Hepatocyte (in vitro differentiated cells): ENCODE data around the gene RPS14. TPM values are rescaled to one million over a fixed set of nuclear protein-coding genes. Genes with fewer than 3 reads are reported as not detected.

Source experiments
- DNase-seq: peaks from one replicate; pipeline ENCODE4 v3.0.0-alpha.2; 2016; ENCODE audit warnings: low spot score
- H2AFZ ChIP-seq: fragments of 200-600 bp; sonication (generic); 2 replicates; pipeline ENCODE4 v1.6.0; 2016; ENCODE audit warnings: antibody characterized with exemption, mild to moderate bottlenecking
- H3K27ac ChIP-seq: fragments of 200-600 bp; sonication (generic); 2 replicates; pipeline ENCODE4 v1.5.1; 2016; ENCODE audit warnings: mild to moderate bottlenecking
- H3K27me3 ChIP-seq: fragments of 200-600 bp; sonication (generic); 2 replicates; pipeline ENCODE4 v1.6.1; 2016
- H3K36me3 ChIP-seq: fragments of 200-600 bp; sonication (generic); replicated peaks from 2 replicates; pipeline ENCODE4 v1.5.1; 2016; ENCODE audit warnings: low read depth; ENCODE audit not compliant: insufficient read depth
- H3K4me1 ChIP-seq: fragments of 200-600 bp; sonication (generic); 2 replicates; pipeline ENCODE4 v1.5.1; 2016; ENCODE audit warnings: mild to moderate bottlenecking, moderate library complexity; ENCODE audit not compliant: insufficient read depth
- H3K4me2 ChIP-seq: fragments of 200-600 bp; sonication (generic); 2 replicates; pipeline ENCODE4 v1.6.0; 2016
- H3K4me3 ChIP-seq: fragments of 200-600 bp; sonication (generic); 2 replicates; pipeline ENCODE4 v1.5.1; 2016; ENCODE audit warnings: mild to moderate bottlenecking
- H3K79me2 ChIP-seq: fragments of 200-600 bp; sonication (generic); 2 replicates; pipeline ENCODE4 v1.6.0; 2017; ENCODE audit warnings: mild to moderate bottlenecking
- H3K9me2 ChIP-seq: fragments of 200-600 bp; sonication (generic); replicated peaks from 2 replicates; pipeline ENCODE4 v1.6.0; 2017; ENCODE audit warnings: mild to moderate bottlenecking; ENCODE audit not compliant: insufficient read depth
- H3K9me3 ChIP-seq: fragments of 200-600 bp; sonication (generic); 2 replicates; pipeline ENCODE4 v1.5.1; 2016; ENCODE audit warnings: low read depth, mild to moderate bottlenecking
- H4K20me1 ChIP-seq: fragments of 200-600 bp; sonication (generic); 2 replicates; pipeline ENCODE4 v1.6.0; 2016; ENCODE audit warnings: mild to moderate bottlenecking; ENCODE audit not compliant: insufficient read depth, poor library complexity, severe bottlenecking
- EZH2 ChIP-seq: fragments of 200-600 bp; sonication (generic); IDR thresholded peaks from 2 replicates; pipeline ENCODE4 v1.6.1; 2016; ENCODE audit warnings: antibody characterized with exemption, mild to moderate bottlenecking, borderline replicate concordance
- EZH2phosphoT487 ChIP-seq: fragments of 200-600 bp; sonication (generic); IDR thresholded peaks from one replicate; pipeline ENCODE4 v1.6.1; 2018; ENCODE audit warnings: antibody characterized with exemption, mild to moderate bottlenecking, low read depth, moderate library complexity; ENCODE audit not compliant: unreplicated experiment, severe bottlenecking
- WGBS: methylation state at CpG from one replicate; pipeline ENCODE4 v1.1.6; 2016; ENCODE audit warnings: low lambda C conversion rate; ENCODE audit errors: missing lambda C conversion rate; 5-methylcytosine and 5-hydroxymethylcytosine counted together
- polyA plus RNA-seq: library from polyadenylated mRNA; unstranded; fragments of >200 nt; fragmentation: Nextera tagmentation; extraction: Ambion mirVana; gene quantifications from 2 replicates; pipeline ENCODE4 v1.2.1, GENCODE V29; 2016
- total RNA-seq: library from RNA; depleted of rRNA; stranded (reverse); fragments of >200 nt; gene quantifications from 2 replicates; pipeline ENCODE4 v1.2.3, GENCODE V29; 2014
- TF ChIP-seq, protein P1 (sequence below): fragments of 200-600 bp; sonication (generic); IDR thresholded peaks from 2 replicates; pipeline ENCODE4 v1.5.1; 2016; ENCODE audit warnings: antibody characterized with exemption, mild to moderate bottlenecking; ENCODE audit not compliant: poor library complexity

Gene RPS14
- total and polyA plus RNA-seq, 2 experiments from 2014 or later, result 1,067 to 2,319 TPM

DNA sequence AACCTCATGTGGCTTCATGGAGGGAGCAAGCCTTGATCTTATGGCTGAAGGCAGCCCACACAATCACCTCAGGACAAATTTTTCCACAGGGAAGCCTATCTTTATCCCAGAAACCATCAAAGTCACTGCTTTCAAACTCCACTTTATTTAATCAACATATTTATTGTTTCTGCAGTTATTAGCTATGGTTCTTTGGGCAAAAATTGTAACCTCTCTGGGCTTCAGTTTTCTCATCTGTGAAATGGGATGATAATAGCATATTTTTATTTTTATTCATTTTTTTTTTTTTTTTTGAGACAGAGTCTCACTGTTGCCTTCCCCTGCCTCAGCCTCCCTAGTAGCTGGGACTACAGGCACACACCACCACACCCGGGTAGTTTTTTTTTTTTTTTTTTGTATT is 2.1 kb upstream of the RPS14 start:
- H2AFZ ChIP-seq, result no peak overlapping the region
- H3K27me3 ChIP-seq, result no peaks in the 10 kb centered on the region
- H3K9me3 ChIP-seq, result no peaks in the 10 kb centered on the region
- no peak overlapping the region for H3K27ac ChIP-seq
- H3K36me3 ChIP-seq, result no peaks in the 10 kb centered on the region
- 100% methylated on average over 1 of the region's 1 CpG for WGBS
- TF ChIP-seq, protein P1, sequence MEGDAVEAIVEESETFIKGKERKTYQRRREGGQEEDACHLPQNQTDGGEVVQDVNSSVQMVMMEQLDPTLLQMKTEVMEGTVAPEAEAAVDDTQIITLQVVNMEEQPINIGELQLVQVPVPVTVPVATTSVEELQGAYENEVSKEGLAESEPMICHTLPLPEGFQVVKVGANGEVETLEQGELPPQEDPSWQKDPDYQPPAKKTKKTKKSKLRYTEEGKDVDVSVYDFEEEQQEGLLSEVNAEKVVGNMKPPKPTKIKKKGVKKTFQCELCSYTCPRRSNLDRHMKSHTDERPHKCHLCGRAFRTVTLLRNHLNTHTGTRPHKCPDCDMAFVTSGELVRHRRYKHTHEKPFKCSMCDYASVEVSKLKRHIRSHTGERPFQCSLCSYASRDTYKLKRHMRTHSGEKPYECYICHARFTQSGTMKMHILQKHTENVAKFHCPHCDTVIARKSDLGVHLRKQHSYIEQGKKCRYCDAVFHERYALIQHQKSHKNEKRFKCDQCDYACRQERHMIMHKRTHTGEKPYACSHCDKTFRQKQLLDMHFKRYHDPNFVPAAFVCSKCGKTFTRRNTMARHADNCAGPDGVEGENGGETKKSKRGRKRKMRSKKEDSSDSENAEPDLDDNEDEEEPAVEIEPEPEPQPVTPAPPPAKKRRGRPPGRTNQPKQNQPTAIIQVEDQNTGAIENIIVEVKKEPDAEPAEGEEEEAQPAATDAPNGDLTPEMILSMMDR, result no peak
- TF ChIP-seq EZH2phosphoT487, result no peak
- TF ChIP-seq EZH2, result no peak
- peaks cover 28% of the 10 kb centered on the region for H3K79me2 ChIP-seq
- no peaks in the 10 kb centered on the region for H3K9me2 ChIP-seq
- DNase-seq, result no peak
- peaks cover 26% of the 10 kb centered on the region for H4K20me1 ChIP-seq
- peaks cover 6% of the 10 kb centered on the region for H3K4me1 ChIP-seq
- H3K4me2 ChIP-seq, result no peak overlapping the region
- no peak overlapping the region for H3K4me3 ChIP-seq

DNA sequence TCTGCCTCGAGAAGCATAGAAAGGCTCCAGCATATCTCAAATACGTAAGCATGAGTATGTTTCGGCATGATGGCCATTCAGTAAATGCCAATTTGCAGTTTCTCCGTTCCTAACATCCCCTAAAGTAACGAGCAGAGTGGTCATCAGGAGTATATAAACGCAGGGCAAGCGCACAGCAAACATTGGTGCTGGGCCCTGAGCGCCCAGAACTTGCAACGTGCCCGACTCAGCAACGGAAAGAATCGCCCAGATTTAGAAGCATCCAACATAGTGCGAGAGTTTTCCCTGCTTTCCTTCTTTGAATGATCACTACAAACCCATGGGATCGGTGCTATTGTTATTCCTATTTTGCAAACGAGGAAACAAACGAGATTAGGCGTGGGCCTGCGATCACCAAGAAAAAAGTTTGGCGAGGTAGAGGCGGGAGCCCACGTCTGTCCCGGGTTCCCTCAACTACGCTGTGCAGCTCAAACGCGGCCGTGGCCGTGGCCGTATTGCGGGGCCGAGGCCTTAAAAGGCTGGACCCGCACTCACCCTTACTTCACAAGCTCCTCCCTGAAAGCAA is 505 bp downstream of the RPS14 start:
- H3K36me3 ChIP-seq, result no peaks in the 10 kb centered on the region
- H2AFZ ChIP-seq, result peak overlapping the region; percentile 2
- H4K20me1 ChIP-seq, result peaks cover 44% of the 10 kb centered on the region
- TF ChIP-seq EZH2 (no peak), EZH2phosphoT487 (no peak)
- TF ChIP-seq, protein P1, result no peak
- peaks cover 34% of the 10 kb centered on the region for H3K79me2 ChIP-seq
- no peaks in the 10 kb centered on the region for H3K9me2 ChIP-seq
- H3K4me2 ChIP-seq, result peak overlapping the region; percentile 85
- H3K9me3 ChIP-seq, result no peaks in the 10 kb centered on the region
- H3K27ac ChIP-seq, result peak overlapping the region; percentile 96
- WGBS, result 2% methylated on average over 31 of the region's 31 CpGs
- H3K4me3 ChIP-seq, result peak overlapping the region; percentile 40
- peak; percentile 33 for DNase-seq
- peaks cover 6% of the 10 kb centered on the region for H3K4me1 ChIP-seq
- H3K27me3 ChIP-seq, result no peaks in the 10 kb centered on the region

DNA sequence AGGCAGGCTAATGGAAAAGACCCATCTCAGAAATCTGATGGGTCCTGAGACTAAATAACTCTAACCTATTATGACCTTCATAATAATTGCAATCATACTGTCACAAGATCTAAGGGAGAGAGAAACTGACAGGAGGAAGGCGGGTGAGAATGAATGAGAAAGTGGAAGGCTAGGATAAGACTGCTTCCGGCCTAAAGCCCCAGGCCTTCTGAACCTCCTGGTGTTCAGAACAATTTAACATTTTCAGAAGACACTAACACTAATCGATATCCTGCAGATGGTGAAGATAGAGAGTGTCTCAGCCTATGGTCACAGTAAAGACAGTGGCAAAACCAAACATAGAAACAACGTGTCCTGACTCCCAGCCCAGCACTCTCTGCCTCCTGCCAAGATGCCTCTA is 1.2 kb downstream of the RPS14 start:
- peak overlapping the region; percentile 85 for H3K4me2 ChIP-seq
- no peaks in the 10 kb centered on the region for H3K36me3 ChIP-seq
- H3K9me2 ChIP-seq, result no peaks in the 10 kb centered on the region
- H3K27me3 ChIP-seq, result no peaks in the 10 kb centered on the region
- peaks cover 44% of the 10 kb centered on the region for H4K20me1 ChIP-seq
- no peak overlapping the region for H2AFZ ChIP-seq
- WGBS, result 21% methylated on average over 4 of the region's 4 CpGs
- TF ChIP-seq EZH2phosphoT487 (no peak), EZH2 (no peak)
- TF ChIP-seq, protein P1, result no peak
- DNase-seq, result no peak
- no peaks in the 10 kb centered on the region for H3K9me3 ChIP-seq
- peak overlapping the region; percentile 96 for H3K27ac ChIP-seq
- peak overlapping the region; percentile 40 for H3K4me3 ChIP-seq
- H3K79me2 ChIP-seq, result peaks cover 34% of the 10 kb centered on the region
- peaks cover 6% of the 10 kb centered on the region for H3K4me1 ChIP-seq
